IPS-18c (cell line): ENCODE results near the gene ST3GAL3.
"Not testable (repeated sequence)": the region's sequence is repeated elsewhere in the genome, so short reads cannot be mapped to it uniquely, and the experiment has no call there.

Source experiments
- H3K4me3 ChIP-seq: 2 replicates; pipeline ENCODE4 v1.7.0; 2013; ENCODE audit warnings: low read depth, mild to moderate bottlenecking, low read length, moderate library complexity; ENCODE audit not compliant: insufficient read depth
- H3K9me3 ChIP-seq: one replicate; pipeline ENCODE4 v1.6.1; 2013; ENCODE audit warnings: mild to moderate bottlenecking, low read length, moderate library complexity; ENCODE audit not compliant: control insufficient read depth, insufficient read depth

The ST3GAL3 gene

GRCh38 chr1:43821471-43821870, 114.1 kb downstream of the ST3GAL3 start:
- Histone ChIP-seq H3K9me3 (no peaks in the 10 kb centered on the region), H3K4me3 (no peak overlapping the region)

- Histone ChIP-seq H3K4me3 (no peak overlapping the region; the same call in 1 of the 2 replicates), H3K9me3 (no peaks in the 10 kb centered on the region)
Observed at GRCh38 chr1:43822040-43822690, 114.8 kb downstream of the ST3GAL3 start.

- H3K4me3 ChIP-seq, result no peak overlapping the region
Observed at GRCh38 chr1:43824795-43825194, 117.5 kb downstream of the ST3GAL3 start.

GRCh38 chr1:43828574-43828973, 121.2 kb downstream of the ST3GAL3 start:
- Histone ChIP-seq H3K4me3 (no peak overlapping the region), H3K9me3 (no peaks in the 10 kb centered on the region)

More at GRCh38 chr1:43824795-43825194, 117.5 kb downstream of the ST3GAL3 start:
- no peaks in the 10 kb centered on the region for H3K9me3 ChIP-seq

- H3K9me3 ChIP-seq, result no peaks in the 10 kb centered on the region
- no peak overlapping the region for H3K4me3 ChIP-seq
Observed at GRCh38 chr1:43830802-43831201, 123.5 kb downstream of the ST3GAL3 start.

GRCh38 chr1:43831851-43832250, 124.5 kb downstream of the ST3GAL3 start:
- H3K4me3 ChIP-seq, result no peak overlapping the region
- no peaks in the 10 kb centered on the region for H3K9me3 ChIP-seq

GRCh38 chr1:43832255-43832654, 124.9 kb downstream of the ST3GAL3 start:
- Histone ChIP-seq H3K4me3 (no peak overlapping the region), H3K9me3 (no peaks in the 10 kb centered on the region)

- Histone ChIP-seq H3K4me3 (no peak overlapping the region), H3K9me3 (no peaks in the 10 kb centered on the region)
Observed at GRCh38 chr1:43832998-43833397, 125.7 kb downstream of the ST3GAL3 start.

- not testable (repeated sequence) for H3K9me3 ChIP-seq, H3K4me3 ChIP-seq
Observed at GRCh38 chr1:43833902-43834279, 126.6 kb downstream of the ST3GAL3 start.

- Histone ChIP-seq H3K9me3 (no peaks in the 10 kb centered on the region), H3K4me3 (no peak overlapping the region; the same call in 1 of the 2 replicates)
Observed at GRCh38 chr1:43834280-43835081, 127.1 kb downstream of the ST3GAL3 start.

- no peaks in the 10 kb centered on the region for H3K9me3 ChIP-seq
- 0 out of 2 replicates have a peak overlapping the region, but pooled peaks have one; percentile 11 for H3K4me3 ChIP-seq
Observed at GRCh38 chr1:43835082-43836021, 128.0 kb downstream of the ST3GAL3 start.

- H3K4me3 ChIP-seq, result no peak overlapping the region
Observed at GRCh38 chr1:43836267-43836951, 129.1 kb downstream of the ST3GAL3 start.

GRCh38 chr1:43839056-43839455, 131.7 kb downstream of the ST3GAL3 start:
- H3K9me3 ChIP-seq, result no peaks in the 10 kb centered on the region
- no peak overlapping the region for H3K4me3 ChIP-seq

More at GRCh38 chr1:43836267-43836951, 129.1 kb downstream of the ST3GAL3 start:
- no peaks in the 10 kb centered on the region for H3K9me3 ChIP-seq

GRCh38 chr1:43841321-43842174, 134.2 kb downstream of the ST3GAL3 start:
- H3K4me3 ChIP-seq, result peak overlapping the region; percentile 21
- no peaks in the 10 kb centered on the region for H3K9me3 ChIP-seq

- Histone ChIP-seq H3K4me3 (no peak overlapping the region), H3K9me3 (no peaks in the 10 kb centered on the region)
Observed at GRCh38 chr1:43842175-43842498, 134.8 kb downstream of the ST3GAL3 start.

GRCh38 chr1:43843684-43844083, 136.3 kb downstream of the ST3GAL3 start:
- Histone ChIP-seq H3K4me3 (no peak overlapping the region), H3K9me3 (no peaks in the 10 kb centered on the region)
